Liver (tissue), 9 donors: ENCODE data around the gene MAB21L2. TPM values are rescaled to one million over a fixed set of nuclear protein-coding genes. Genes with fewer than 3 reads are reported as not detected.

Source experiments
- DNase-seq: peaks from one replicate; pipeline ENCODE4 v3.0.0-alpha.2; 2017; ENCODE audit warnings: low spot score
- H3K27ac ChIP-seq, 2 donors: one replicate each; pipeline ENCODE4 v1.7.0; 2013; ENCODE audit warnings: inconsistent platforms in 2 of 2, low read length in 2 of 2, control low read depth in 1 of 2, low read depth in 1 of 2, mild to moderate bottlenecking in 1 of 2
- H3K27me3 ChIP-seq, 4 donors: one replicate each; pipeline versions ENCODE4 v1.6.1 to v1.7.0; 2013; ENCODE audit warnings: low read length in 3 of 4, inconsistent platforms in 1 of 4, mild to moderate bottlenecking in 1 of 4, moderate library complexity in 1 of 4; ENCODE audit not compliant: control insufficient read depth in 4 of 4, insufficient read depth in 4 of 4
- H3K36me3 ChIP-seq, 4 donors: one replicate each; pipeline versions ENCODE4 v1.6.1 to v1.7.0; 2013; ENCODE audit warnings: low read length in 3 of 4, mild to moderate bottlenecking in 3 of 4, low read depth in 1 of 4, moderate library complexity in 1 of 4; ENCODE audit not compliant: control insufficient read depth in 4 of 4, insufficient read depth in 3 of 4
- H3K4me1 ChIP-seq, 4 donors: one replicate each; pipeline versions ENCODE4 v1.6.1 to v1.7.0; 2013; ENCODE audit warnings: low read length in 3 of 4, mild to moderate bottlenecking in 3 of 4, moderate library complexity in 1 of 4; ENCODE audit not compliant: control insufficient read depth in 4 of 4, insufficient read depth in 4 of 4
- H3K4me3 ChIP-seq, 3 donors: one replicate each; pipeline versions ENCODE4 v1.6.1 to v1.7.0; 2013; ENCODE audit warnings: low read length in 3 of 3, control low read depth in 1 of 3, low read depth in 1 of 3, mild to moderate bottlenecking in 1 of 3
- H3K9ac ChIP-seq, 2 donors: one replicate each; pipeline ENCODE4 v1.7.0; 2013; ENCODE audit warnings: low read length in 2 of 2, mild to moderate bottlenecking in 2 of 2, moderate library complexity in 2 of 2, control low read depth in 1 of 2, low read depth in 1 of 2
- H3K9me3 ChIP-seq, 4 donors: one replicate each; pipeline versions ENCODE4 v1.6.1 to v1.7.0; 2013; ENCODE audit warnings: low read length in 3 of 4; ENCODE audit not compliant: control insufficient read depth in 4 of 4
- EGR1 ChIP-seq, 2 donors: IDR thresholded peaks; 2 replicates each; pipeline ENCODE4 v1.6.1; 2016 to 2018; ENCODE audit warnings: antibody characterized with exemption in 2 of 2, low read depth in 2 of 2
- FOXA1 ChIP-seq: IDR thresholded peaks from 2 replicates; pipeline ENCODE4 v1.6.1; 2016; ENCODE audit warnings: antibody characterized with exemption
- FOXA2 ChIP-seq: IDR thresholded peaks from 2 replicates; pipeline ENCODE4 v1.6.1; 2016; ENCODE audit warnings: antibody characterized with exemption
- GABPA ChIP-seq, 2 donors: IDR thresholded peaks in 1 of 2; conservative IDR thresholded peaks in 1 of 2; 2 replicates each; pipeline ENCODE4 v1.6.1; 2016; ENCODE audit warnings: antibody characterized with exemption in 2 of 2, mild to moderate bottlenecking in 1 of 2, moderate library complexity in 1 of 2
- HNF4G ChIP-seq: IDR thresholded peaks from 2 replicates; pipeline ENCODE4 v1.6.1; 2016; ENCODE audit warnings: antibody characterized with exemption
- JUND ChIP-seq, 2 donors: IDR thresholded peaks; 2 replicates each; pipeline ENCODE4 v1.6.1; 2016; ENCODE audit warnings: antibody characterized with exemption in 2 of 2
- MAX ChIP-seq: IDR thresholded peaks from 2 replicates; pipeline ENCODE4 v1.6.1; 2016; ENCODE audit warnings: antibody characterized with exemption
- NR2F2 ChIP-seq: IDR thresholded peaks from 2 replicates; pipeline ENCODE4 v1.6.1; 2016; ENCODE audit warnings: antibody characterized with exemption
- RAD21 ChIP-seq, 2 donors: IDR thresholded peaks; 2 replicates each; pipeline ENCODE4 v1.6.1; 2016; ENCODE audit warnings: antibody characterized with exemption in 2 of 2, mild to moderate bottlenecking in 2 of 2
- REST ChIP-seq: IDR thresholded peaks from 2 replicates; pipeline ENCODE4 v1.6.1; 2016; ENCODE audit warnings: antibody characterized with exemption, mild to moderate bottlenecking
- RXRA ChIP-seq, 2 donors: IDR thresholded peaks; 2 replicates each; pipeline ENCODE4 v1.6.1; 2017 to 2018; ENCODE audit warnings: antibody characterized with exemption in 2 of 2, mild to moderate bottlenecking in 1 of 2
- SP1 ChIP-seq: IDR thresholded peaks from 2 replicates; pipeline ENCODE4 v1.6.1; 2018; ENCODE audit warnings: antibody characterized with exemption, mild to moderate bottlenecking
- TAF1 ChIP-seq: conservative IDR thresholded peaks from 2 replicates; pipeline ENCODE4 v1.6.1; 2016; ENCODE audit warnings: antibody characterized with exemption, mild to moderate bottlenecking
- YY1 ChIP-seq: IDR thresholded peaks from 2 replicates; pipeline ENCODE4 v1.6.1; 2016; ENCODE audit warnings: antibody characterized with exemption, mild to moderate bottlenecking
- ZBTB33 ChIP-seq: IDR thresholded peaks from 2 replicates; pipeline ENCODE4 v1.6.1; 2016; ENCODE audit warnings: antibody characterized with exemption
- WGBS: extraction: QIAGEN DNeasy Blood & Tissue Kit; methylation state at CpG from one replicate; pipeline ENCODE4 v1.1.7; 2013; 5-methylcytosine and 5-hydroxymethylcytosine counted together
- polyA plus RNA-seq, 2 donors: library from polyadenylated mRNA; stranded (reverse) in 1 of 2; unstranded in 1 of 2; fragments of 200-250 nt in 1 of 2; fragments of >200 nt in 1 of 2; fragmentation: Nextera tagmentation in 1 of 2; extraction: Ambion mirVana in 1 of 2; gene quantifications; one replicate each; pipeline versions ENCODE4 v1.2.1 to v1.2.3, GENCODE V29; 2013 to 2015
- total RNA-seq, 2 donors: library from RNA; depleted of rRNA; stranded (reverse); fragments of >200 nt; gene quantifications; one replicate each; pipeline ENCODE4 v1.2.3, GENCODE V29; 2014
- donor health status: healthy.
- donor health status: healthy.
- donor health status: healthy.
- donor health status: healthy.
- donor health status: healthy.

Gene MAB21L2
- total and polyA plus RNA-seq, 4 donors: 0.30 to 1.5 (median 0.66) TPM

GRCh38 chr4:150583287-150584110, 1.5 kb downstream of the MAB21L2 start:
- peak overlapping the region in 1 of 2 donors; percentile 48 for H3K9ac ChIP-seq
- H3K27ac ChIP-seq: peak overlapping the region; percentile 67 to 68
- H3K36me3 ChIP-seq: no peaks in the 10 kb centered on the region

More at GRCh38 chr4:150583287-150584110, 1.5 kb downstream of the MAB21L2 start:
- Histone ChIP-seq H3K9me3 (no peaks in the 10 kb centered on the region), H3K27me3 (no peaks in the 10 kb centered on the region), H3K4me3 (peak overlapping the region; percentile 57 to 92 (median 84)), H3K4me1 (peaks cover 1 to 29% (median 14%) of the 10 kb centered on the region in 4 donors)
- peak; percentile 25 to 62 for TF ChIP-seq RAD21 (IDR thresholded peaks at IDR 0.05)
- TF ChIP-seq TAF1: no peak
- no peak for TF ChIP-seq JUND (IDR thresholded peaks at IDR 0.05)
- TF ChIP-seq ZBTB33: no peak
- no peak for TF ChIP-seq GABPA (IDR thresholded peaks at IDR 0.05 in 1 of 2, conservative IDR thresholded peaks at IDR 0.05 in 1 of 2)
- no peak for TF ChIP-seq FOXA2
- TF ChIP-seq SP1: peak; percentile 11
- TF ChIP-seq NR2F2: peak; percentile 54
- TF ChIP-seq HNF4G: no peak
- TF ChIP-seq EGR1 (IDR thresholded peaks at IDR 0.05; ENCODE audit: low read depth in 2 of 2): no peak
- TF ChIP-seq YY1: peak; percentile 68
- TF ChIP-seq RXRA (IDR thresholded peaks at IDR 0.05): peak; percentile 32 to 62
- no peak for TF ChIP-seq REST
- no peak for TF ChIP-seq MAX
- no peak for TF ChIP-seq FOXA1
- DNase-seq: peak; percentile 40
- WGBS: 29% methylated on average over 66 of the region's 66 CpGs
